ENCODE measurements around the gene ZSCAN9.

Gene ZSCAN9

DNA sequence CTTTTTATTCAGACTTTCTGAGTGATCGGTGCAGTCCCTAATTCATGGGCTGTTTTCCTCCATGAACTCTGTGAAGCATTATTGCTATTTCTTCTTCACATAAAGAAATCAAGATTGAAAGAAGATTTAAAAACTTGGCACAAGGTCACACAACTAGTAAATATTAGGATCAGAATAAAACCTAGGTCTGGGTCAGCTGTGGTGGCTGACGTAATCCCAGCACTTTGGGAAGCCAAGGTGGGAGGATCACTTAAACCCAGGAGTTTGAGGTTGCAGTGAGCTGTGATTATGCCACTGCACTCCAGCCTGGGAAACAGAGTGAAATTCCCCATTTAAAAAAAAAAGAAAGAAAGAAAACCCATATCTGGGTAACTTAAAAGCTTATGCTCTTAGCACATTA lies 1.4 kb downstream of the ZSCAN9 start:
- no peak overlapping the region for H3K27ac ChIP-seq
- in situ Hi-C loops (cut with HindIII; ENCODE audit: low pct_ligation_motif_present, low sequenced_read_pairs) = no loop called here
- no peaks in the 10 kb centered on the region for H3K27me3 ChIP-seq (replicated peaks)
- no peak overlapping the region for H3K4me3 ChIP-seq (ENCODE audit: low read depth, low read length)
- no peak for DNase-seq
- TF ChIP-seq, protein P1, sequence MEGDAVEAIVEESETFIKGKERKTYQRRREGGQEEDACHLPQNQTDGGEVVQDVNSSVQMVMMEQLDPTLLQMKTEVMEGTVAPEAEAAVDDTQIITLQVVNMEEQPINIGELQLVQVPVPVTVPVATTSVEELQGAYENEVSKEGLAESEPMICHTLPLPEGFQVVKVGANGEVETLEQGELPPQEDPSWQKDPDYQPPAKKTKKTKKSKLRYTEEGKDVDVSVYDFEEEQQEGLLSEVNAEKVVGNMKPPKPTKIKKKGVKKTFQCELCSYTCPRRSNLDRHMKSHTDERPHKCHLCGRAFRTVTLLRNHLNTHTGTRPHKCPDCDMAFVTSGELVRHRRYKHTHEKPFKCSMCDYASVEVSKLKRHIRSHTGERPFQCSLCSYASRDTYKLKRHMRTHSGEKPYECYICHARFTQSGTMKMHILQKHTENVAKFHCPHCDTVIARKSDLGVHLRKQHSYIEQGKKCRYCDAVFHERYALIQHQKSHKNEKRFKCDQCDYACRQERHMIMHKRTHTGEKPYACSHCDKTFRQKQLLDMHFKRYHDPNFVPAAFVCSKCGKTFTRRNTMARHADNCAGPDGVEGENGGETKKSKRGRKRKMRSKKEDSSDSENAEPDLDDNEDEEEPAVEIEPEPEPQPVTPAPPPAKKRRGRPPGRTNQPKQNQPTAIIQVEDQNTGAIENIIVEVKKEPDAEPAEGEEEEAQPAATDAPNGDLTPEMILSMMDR (IDR thresholded peaks at IDR 0.05; ENCODE audit: low read depth, low read length, missing control alignments) = no peak
- peaks cover 34% of the 10 kb centered on the region for H3K36me3 ChIP-seq (replicated peaks)

DNA sequence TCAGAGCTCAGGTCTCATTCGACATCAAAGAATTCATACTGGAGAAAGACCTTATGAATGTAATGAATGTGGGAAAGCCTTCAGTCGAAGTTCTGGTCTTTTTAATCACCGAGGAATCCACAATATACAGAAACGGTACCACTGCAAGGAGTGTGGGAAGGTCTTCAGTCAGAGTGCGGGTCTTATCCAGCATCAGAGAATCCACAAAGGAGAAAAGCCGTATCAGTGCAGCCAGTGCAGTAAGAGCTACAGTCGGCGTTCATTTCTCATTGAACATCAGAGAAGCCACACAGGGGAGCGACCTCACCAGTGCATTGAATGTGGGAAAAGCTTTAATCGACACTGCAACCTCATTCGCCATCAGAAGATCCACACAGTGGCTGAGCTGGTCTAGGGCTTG lies 7.7 kb downstream of the ZSCAN9 start:
- H3K36me3 ChIP-seq (replicated peaks) = peaks cover 47% of the 10 kb centered on the region
- TF ChIP-seq, protein P1 (IDR thresholded peaks at IDR 0.05; ENCODE audit: low read depth, low read length, missing control alignments) = no peak
- in situ Hi-C loops (cut with HindIII; ENCODE audit: low pct_ligation_motif_present, low sequenced_read_pairs) = no loop called here
- no peak overlapping the region for H3K4me3 ChIP-seq (ENCODE audit: low read depth, low read length)
- no peak for DNase-seq
- H3K27me3 ChIP-seq (replicated peaks) = no peaks in the 10 kb centered on the region
- no peak overlapping the region for H3K27ac ChIP-seq

- Histone ChIP-seq H3K27me3 (replicated peaks) (no peaks in the 10 kb centered on the region), H3K36me3 (replicated peaks) (peaks cover 22% of the 10 kb centered on the region), H3K4me3 (ENCODE audit: low read depth, low read length) (no peak overlapping the region), H3K27ac (no peak overlapping the region)
- TF ChIP-seq, protein P1 (IDR thresholded peaks at IDR 0.05; ENCODE audit: low read depth, low read length, missing control alignments) = no peak
- no peak for DNase-seq
- in situ Hi-C loops (cut with HindIII; ENCODE audit: low pct_ligation_motif_present, low sequenced_read_pairs) = no loop called here
These were observed 10.9 kb downstream of the ZSCAN9 start for GRCh38 chr6:28235912-28236452.

GRCh38 chr6:28239636-28240035 lies 14.6 kb downstream of the ZSCAN9 start:
- Histone ChIP-seq H3K27ac (no peak overlapping the region), H3K27me3 (replicated peaks) (no peaks in the 10 kb centered on the region), H3K36me3 (replicated peaks) (peaks cover under 1% of the 10 kb centered on the region), H3K4me3 (ENCODE audit: low read depth, low read length) (no peak overlapping the region)
- in situ Hi-C loops (cut with HindIII; ENCODE audit: low pct_ligation_motif_present, low sequenced_read_pairs) = no loop called here
- TF ChIP-seq, protein P1 (IDR thresholded peaks at IDR 0.05; ENCODE audit: low read depth, low read length, missing control alignments) = no peak
- no peak for DNase-seq

DNA sequence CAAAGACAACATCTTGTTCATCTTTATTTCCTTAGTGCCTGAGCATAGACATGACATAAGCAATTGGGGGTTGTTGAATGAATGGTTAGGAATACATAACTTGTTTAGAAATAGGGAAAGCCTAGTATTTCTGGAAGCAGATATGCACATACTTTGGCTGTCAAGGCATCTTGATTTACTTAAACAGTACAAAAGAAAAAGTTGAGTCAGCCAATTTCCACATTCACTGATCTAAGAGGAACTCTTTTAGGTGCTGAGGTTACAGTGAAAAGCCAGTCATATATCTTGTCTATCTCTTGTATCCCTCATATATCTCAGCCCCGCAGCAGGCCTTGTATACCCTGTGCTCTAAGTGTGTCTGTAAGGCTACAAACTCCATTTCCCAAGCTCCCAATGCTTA lies 15.4 kb downstream of the ZSCAN9 start:
- peaks cover 6% of the 10 kb centered on the region for H3K36me3 ChIP-seq (replicated peaks)
- TF ChIP-seq, protein P1 (IDR thresholded peaks at IDR 0.05; ENCODE audit: low read depth, low read length, missing control alignments) = no peak
- in situ Hi-C loops (cut with HindIII; ENCODE audit: low pct_ligation_motif_present, low sequenced_read_pairs) = no loop called here
- no peak overlapping the region for H3K27ac ChIP-seq
- H3K27me3 ChIP-seq (replicated peaks) = no peaks in the 10 kb centered on the region
- no peak for DNase-seq
- H3K4me3 ChIP-seq (ENCODE audit: low read depth, low read length) = no peak overlapping the region

- H3K4me3 ChIP-seq (ENCODE audit: low read depth, low read length) = no peak overlapping the region
- H3K27ac ChIP-seq = no peak overlapping the region
- TF ChIP-seq, protein P1 (IDR thresholded peaks at IDR 0.05; ENCODE audit: low read depth, low read length, missing control alignments) = no peak
- in situ Hi-C loops (cut with HindIII; ENCODE audit: low pct_ligation_motif_present, low sequenced_read_pairs) = no loop called here
- H3K36me3 ChIP-seq (replicated peaks) = peaks cover 12% of the 10 kb centered on the region
- H3K27me3 ChIP-seq (replicated peaks) = no peaks in the 10 kb centered on the region
- no peak for DNase-seq
These were observed 18.9 kb downstream of the ZSCAN9 start for GRCh38 chr6:28243946-28244345.
